ENCODE results near the gene CLDN20.
"Not testable (repeated sequence)": the region's sequence is repeated elsewhere in the genome, so short reads cannot be mapped to it uniquely, and the experiment has no call there.

The CLDN20 gene

GRCh38 chr6:155311583-155311982 is 47.8 kb downstream of the CLDN20 start:
- DNase-seq (ENCODE audit: low spot score), result no peak

DNA sequence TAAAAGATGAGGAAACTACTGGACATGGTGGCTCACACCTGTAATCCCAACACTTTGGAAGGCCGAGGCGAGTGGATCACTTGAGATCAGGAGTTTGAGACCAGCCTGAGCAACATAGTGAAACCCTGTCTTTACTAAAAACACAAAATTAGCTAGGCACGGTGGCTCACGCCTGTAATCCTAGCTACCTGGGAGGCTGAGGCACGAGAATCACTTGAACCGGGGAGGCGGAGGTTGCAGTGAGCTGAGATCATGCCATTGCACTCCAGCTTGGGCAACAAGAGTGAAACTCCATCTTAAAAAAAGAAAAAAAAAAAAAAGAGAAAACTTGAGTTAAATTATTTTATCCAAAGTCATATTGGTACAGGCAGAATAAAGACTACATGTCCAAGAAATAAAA is 49.1 kb downstream of the CLDN20 start:
- not testable (repeated sequence) for DNase-seq (ENCODE audit: low spot score)

DNA sequence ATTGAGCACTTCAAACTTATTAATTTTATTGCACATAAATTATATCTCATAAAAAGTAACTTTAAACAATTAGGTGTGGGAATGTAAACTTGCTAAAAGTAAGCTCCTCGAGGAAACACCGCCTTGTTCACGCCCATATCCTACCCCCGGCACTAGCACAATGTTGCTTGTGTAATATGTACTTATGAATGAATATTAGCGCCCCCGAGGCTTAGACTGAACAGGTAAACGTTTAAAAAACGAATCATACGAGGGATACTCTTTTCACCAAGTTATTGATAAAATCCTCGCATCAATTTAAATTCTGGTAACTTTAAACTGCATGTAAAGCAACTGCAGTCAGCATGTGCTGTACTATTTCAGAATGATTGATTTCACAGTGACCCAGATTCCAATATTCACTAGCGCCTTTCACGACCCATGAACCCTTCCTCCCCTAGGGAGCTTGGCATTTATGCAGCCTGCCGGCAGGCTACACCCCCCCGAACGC is 49.8 kb downstream of the CLDN20 start:
- DNase-seq (ENCODE audit: low spot score), result no peak

DNA sequence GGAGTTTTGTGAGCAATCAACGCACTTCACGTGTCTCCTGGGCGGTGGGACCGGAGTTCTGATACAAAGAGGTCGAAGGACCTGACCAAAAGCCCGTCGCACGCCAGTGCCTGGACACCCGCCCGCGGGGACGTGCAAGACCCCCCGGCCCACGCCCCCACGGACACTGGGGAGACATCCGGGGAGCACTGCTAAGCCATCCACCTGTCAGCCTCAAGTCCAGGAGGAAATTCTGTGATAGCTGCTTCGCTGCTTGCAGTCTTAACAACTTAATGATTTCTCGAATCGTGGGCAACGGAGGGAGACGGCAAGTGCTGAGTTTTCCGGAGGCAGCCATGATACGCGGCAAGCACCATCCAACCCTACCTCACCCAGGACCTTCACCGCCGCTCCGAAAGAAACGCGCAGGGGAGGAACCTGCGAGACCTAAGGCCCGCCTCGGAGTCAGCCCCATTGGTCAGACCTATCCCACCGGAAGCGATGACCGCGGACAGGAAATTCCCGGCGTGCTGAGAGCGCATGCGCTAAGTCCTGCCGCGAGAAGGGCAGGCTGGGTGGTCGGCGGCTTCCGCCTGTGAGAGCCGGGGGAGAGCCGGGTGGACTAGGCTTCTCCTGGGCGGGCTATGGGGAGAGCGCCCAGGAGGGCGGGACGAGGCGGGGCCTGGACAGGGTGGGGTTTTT is 50.4 kb downstream of the CLDN20 start, which contains the start of gene TFB1M:
Gene TFB1M (minus strand): TSS at position 393 of the 681 bp plus-strand sequence. CDS start 56 bp downstream, at position 337.
- peak; percentile 93 for DNase-seq (ENCODE audit: low spot score)

GRCh38 chr6:155314773-155315515 is 51.1 kb downstream of the CLDN20 start:
- peak; percentile 15 for DNase-seq (ENCODE audit: low spot score)

DNA sequence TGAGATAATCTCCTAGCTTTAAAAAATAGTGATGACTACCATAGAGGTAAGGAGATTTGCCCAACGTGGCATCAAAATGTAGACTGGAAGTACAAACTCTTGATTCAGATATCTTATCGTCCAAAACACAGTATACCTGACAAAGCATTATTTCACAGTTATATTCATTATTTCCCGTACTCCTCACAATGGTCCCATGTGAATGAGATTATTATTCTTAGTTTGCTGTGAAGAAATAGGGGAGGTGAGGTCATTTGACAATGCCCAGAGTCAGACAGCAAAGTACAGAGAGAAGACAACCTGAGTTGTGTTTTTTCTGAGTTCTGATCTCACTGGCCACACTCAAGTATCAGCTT is 51.7 kb downstream of the CLDN20 start:
- DNase-seq (ENCODE audit: low spot score), result no peak

DNA sequence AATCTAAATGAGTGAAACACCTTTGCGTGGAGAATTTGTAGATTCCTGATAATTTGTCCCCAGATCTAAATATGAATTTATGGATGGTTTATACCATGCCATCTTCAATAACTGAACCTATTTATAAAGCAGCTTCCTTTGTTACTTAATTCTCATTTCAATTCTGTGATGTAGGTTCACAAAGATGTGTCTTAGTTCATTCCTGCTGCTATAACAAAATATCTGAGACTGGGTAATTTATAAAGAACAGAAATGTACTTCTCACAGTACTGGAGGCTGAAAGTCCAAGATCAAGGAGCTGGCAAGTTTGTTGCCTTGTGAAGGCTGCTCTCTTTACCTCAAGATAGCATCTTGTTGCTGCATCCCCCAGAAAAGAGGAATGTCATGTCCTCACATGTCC is 52.6 kb downstream of the CLDN20 start:
- no peak for DNase-seq (ENCODE audit: low spot score)

DNA sequence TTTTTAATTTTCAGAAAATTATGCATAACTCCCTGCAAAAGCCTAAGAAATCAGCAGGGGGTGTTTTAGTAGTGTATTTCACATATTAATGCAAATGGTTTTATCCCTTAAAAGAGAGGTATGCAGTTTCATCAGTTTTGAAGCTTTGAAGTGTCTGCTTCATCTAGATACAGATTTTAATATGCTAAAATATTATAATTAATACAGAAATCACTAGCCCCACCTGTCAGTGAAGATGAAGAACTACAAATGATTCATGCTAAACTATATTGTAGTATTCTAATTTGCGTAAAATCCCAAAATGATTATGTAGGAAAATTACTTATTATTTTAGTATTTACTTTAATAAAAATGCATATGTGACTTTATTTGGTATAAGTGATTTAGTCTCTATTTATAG is 53.4 kb downstream of the CLDN20 start:
- DNase-seq (ENCODE audit: low spot score), result no peak

DNA sequence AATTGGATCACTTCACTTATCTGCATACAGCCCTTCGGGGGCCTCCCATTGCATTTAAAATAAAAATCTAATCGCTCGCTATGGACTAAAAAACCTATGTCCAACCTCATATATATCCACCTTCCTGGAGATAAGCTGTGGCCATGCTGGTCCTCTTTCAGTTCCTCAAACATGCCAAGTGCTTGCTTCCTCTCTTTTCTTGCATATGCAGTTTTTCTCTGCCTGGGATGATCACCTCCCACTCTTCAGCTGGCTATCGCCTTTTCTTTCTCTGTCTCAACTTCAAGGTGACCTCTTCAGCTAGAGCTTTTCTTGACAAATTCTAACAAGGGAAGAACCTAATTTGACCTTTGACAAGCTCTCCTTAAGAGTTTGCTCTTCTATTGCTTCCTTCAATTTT is 56.1 kb downstream of the CLDN20 start:
- DNase-seq (ENCODE audit: low spot score), result no peak

GRCh38 chr6:155324172-155324571 is 60.4 kb downstream of the CLDN20 start:
- DNase-seq (ENCODE audit: low spot score), result no peak

- no peak for DNase-seq (ENCODE audit: low spot score)
These were observed 61.2 kb downstream of the CLDN20 start for GRCh38 chr6:155324993-155325392.

- DNase-seq (ENCODE audit: low spot score), result no peak
These were observed 62.1 kb downstream of the CLDN20 start for GRCh38 chr6:155325700-155326516.
